Measurements from ENCODE around the gene RPGR.

GRCh38 chrX:38268011-38268410 is 59.3 kb downstream of the RPGR start:
- no peak for TF ChIP-seq ZNF274 (IDR thresholded peaks at IDR 0.05; ENCODE audit: low read depth, low read length)
- no peak for TF ChIP-seq SUZ12 (IDR thresholded peaks at IDR 0.05; ENCODE audit: extremely low read depth, insufficient read depth, insufficient read length)
- no peak for TF ChIP-seq YY1 (IDR thresholded peaks at IDR 0.05; ENCODE audit: insufficient read depth, insufficient read length)
